Measurements from ENCODE around the gene IFRD2.
A peak's percentile ranks its signal among the peaks of the same experiment; 100 is the strongest.
"Not testable (repeated sequence)": the region's sequence is repeated elsewhere in the genome, so short reads cannot be mapped to it uniquely, and the experiment has no call there.

Gene IFRD2

GRCh38 chr3:50279255-50280016 is 12.8 kb downstream of the IFRD2 start:
- DNase-seq, result no peak

DNA sequence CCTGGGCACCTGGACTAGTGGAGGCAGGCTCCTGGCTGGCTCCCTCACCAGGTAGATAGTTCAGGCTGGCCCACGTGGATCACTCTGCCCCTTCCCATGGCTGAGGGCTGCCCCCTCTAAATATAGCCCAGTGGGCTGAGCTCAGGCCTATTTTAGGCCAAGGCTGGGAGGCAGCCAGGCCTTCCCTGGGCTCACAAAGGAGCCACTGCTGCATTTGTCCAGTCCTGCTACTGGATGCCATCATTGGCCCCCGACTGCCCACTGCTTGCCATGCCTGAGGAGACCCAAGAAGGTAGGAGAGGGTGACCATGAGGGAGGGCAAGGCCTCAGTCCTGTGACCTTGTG is 13.4 kb downstream of the IFRD2 start, which contains the start of gene LSMEM2:
LSMEM2 (plus strand) TSS at position 208 of the 345 bp plus-strand sequence; CDS start at position 235, 27 bp downstream.
- DNase-seq, result no peak

- no peak for DNase-seq
These were observed 13.9 kb downstream of the IFRD2 start for GRCh38 chr3:50278123-50278879.

DNA sequence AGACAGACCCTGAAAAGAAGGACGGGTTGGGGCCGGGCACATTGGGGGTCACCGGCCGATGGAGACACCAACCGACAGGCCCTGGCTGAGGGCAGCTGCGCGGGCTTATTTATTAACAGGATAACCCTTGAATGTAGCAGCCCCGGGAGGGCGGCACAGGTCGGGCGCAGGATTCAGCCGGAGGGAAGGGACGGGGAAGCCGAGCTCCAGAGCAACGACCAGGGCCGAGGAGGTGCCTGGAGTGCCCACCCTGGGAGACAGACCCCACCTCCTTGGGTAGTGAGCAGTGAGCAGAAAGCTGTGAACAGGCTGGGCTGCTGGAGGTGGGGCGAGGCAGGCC is 15.5 kb downstream of the IFRD2 start:
- DNase-seq, result no peak

DNA sequence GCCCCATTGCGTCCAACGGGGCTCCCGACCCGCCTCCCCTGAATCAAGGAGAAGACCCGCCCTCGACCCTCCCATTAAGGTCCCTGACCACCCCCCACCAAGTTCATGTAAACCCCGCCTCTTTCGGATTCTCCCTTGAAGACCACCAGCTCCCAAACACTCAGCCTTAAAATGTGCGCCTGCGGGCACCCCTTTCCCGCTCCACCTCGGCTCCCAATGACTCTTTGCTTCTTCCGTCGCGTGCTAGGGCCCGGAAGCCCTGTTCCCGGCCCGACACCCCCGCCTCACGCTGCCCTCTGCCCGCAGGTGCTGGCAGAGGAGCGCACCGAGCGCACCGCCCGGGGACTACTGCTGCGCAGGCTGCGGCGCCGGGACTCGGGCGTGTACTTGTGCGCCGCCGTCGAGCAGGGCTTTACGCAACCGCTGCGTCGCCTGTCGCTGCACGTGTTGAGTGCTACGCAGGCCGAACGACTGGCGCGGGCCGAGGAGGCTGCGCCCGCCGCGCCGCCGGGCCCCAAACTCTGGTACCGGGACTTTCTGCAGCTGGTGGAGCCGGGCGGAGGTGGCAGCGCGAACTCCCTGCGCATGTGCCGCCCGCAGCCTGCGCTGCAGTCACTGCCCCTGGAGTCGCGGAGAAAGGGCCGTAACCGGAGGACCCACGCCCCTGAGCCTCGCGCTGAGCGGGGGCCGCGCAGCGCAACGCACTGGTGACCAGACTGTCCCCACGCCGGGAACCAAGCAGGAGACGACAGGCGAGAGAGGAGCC is 16.1 kb downstream of the IFRD2 start:
- no peak for DNase-seq

DNA sequence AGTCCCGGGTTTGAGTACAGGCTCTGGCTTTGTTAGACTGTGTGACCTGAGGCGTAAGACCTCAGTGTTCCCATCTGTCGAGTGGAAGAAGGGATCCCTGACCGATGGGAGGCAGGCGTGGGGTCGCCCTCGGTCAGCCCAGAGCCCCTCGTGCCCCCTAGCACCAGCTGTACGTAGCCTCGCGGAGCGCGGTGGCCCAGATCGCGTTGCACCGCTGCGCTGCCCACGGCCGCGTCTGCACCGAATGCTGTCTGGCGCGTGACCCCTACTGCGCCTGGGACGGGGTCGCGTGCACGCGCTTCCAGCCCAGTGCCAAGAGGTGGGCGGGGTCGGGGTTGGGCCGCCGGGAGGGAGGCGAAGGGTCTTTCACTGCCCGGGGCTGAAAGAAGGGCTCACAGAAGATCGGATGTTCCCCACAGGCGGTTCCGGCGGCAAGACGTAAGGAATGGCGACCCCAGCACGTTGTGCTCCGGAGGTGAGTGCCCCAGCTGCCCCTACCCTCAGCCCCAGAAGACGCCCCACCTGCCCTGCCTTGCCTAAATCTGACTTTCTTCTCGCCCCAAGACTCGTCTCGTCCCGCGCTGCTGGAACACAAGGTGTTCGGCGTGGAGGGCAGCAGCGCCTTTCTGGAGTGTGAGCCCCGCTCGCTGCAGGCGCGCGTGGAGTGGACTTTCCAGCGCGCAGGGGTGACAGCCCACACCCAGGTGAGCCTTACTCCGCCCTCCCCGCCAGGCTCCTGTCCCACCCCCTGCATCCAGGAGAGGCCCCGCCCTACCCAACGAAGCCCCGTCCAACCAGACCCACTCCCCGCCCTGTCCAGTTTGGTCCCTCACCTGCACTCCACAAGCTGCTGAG is 16.9 kb downstream of the IFRD2 start:
- DNase-seq, result no peak

DNA sequence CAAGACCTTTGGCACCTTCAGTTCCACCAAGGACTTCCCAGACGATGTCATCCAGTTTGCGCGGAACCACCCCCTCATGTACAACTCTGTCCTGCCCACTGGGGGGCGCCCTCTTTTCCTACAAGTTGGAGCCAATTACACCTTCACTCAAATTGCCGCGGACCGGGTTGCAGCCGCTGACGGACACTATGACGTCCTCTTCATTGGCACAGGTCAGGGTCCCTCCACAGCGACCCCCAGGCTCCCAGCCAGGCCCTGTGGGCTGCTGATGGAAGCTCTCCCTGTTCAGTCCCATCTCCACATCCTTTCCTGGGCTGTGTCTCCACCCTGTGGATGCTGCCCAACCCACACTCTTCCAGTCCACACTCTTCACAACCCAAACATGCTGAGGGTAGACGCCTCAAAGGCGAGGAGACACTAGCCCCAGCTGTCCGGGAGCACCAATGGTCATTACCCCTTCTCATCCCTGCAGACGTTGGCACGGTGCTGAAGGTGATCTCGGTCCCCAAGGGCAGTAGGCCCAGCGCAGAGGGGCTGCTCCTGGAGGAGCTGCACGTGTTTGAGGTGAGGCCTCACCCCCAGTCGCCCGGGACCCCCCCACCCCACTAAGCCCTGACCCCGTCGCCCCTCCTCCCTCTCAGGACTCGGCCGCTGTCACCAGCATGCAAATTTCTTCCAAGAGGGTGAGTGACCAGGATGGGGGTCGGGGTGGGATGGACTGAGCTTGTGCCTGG is 17.7 kb downstream of the IFRD2 start:
- peak; percentile 38 for DNase-seq

DNA sequence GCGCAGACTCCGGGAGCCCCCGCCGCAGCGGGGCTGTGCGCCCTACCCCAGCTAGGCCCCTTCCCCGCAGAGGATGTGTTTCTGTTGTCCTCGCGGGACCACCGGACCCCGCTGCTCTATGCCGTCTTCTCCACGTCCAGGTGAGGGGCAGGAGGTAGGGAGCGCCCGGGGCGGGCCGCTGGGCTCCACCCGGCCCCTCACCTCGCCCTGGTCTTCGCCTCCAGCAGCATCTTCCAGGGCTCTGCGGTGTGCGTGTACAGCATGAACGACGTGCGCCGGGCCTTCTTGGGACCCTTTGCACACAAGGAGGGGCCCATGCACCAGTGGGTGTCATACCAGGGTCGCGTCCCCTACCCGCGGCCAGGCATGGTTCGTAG is 18.6 kb downstream of the IFRD2 start:
- DNase-seq, result no peak

GRCh38 chr3:50272911-50273688 is 19.1 kb downstream of the IFRD2 start:
- peak; percentile 54 for DNase-seq

DNA sequence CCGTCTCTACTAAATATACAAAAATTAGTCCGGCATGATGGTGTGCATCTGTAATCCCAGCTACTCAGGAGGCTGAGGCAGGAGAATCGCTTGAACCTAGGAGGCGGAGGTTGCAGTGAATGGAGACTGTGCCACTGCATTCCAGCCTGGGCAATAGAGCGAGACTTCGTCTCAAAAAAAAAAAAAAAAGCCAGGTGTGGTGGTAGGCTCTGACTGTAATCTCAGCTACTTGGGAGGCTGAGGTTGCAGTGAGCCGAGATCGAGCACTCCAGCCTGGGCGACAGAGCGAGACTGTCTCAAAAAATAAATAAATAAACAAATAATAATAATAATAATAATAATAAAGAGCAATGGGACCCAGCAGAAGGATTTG is 19.7 kb downstream of the IFRD2 start:
- DNase-seq, result not testable (repeated sequence)

GRCh38 chr3:50271314-50271936 is 20.8 kb downstream of the IFRD2 start:
- DNase-seq, result no peak

DNA sequence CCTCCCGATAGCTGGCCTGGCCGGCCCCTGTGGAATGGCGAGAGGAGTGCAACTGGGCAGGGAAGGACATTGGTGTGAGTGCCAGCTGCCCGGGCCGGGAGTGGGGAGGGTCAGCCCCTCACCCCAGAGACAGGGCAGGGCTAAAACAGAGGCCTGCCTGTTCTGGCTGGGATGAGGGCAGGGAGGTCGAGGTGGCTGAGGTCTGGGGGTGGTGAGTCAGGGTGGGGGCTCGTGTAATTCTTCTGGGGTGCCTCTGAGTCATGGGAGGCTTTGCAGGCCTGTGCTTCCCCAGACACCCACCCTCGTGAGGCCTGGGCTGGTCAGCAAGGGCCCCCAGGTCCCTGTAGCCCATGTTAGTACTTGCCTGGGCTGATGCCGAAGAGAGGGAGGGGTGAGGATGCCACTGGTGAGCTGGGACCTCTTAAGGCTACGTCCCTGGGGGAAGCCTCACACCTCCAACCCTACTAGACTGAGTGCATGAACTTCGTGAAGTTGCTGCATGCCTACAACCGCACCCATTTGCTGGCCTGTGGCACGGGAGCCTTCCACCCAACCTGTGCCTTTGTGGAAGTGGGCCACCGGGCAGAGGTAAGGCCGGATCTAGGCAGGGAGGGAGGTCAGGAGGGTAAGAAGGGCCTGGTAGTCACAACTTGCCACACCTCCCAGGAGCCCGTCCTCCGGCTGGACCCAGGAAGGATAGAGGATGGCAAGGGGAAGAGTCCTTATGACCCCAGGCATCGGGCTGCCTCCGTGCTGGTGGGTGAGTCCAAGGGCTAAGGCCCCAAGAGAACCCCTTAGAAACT is 21.6 kb downstream of the IFRD2 start:
- no peak for DNase-seq

DNA sequence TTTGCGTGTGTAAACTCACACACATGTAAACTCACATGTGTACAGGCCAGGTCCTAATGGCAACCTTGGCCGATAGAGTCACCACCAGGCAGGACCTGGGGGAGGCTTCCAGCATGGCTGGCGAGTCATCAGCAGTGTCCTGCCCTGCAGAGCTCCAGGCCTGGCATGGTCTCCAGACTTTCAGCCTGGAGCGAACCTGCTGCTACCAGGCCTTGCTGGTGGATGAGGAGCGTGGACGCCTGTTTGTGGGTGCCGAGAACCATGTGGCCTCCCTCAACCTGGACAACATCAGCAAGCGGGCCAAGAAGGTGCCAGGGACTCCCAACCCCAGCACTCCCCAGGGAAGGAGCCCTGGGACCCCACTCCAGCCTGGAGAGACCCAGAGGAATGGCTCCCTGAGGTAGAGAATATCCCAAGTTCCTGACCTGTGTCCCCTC is 22.2 kb downstream of the IFRD2 start:
- DNase-seq, result no peak

- DNase-seq, result no peak
These were observed 22.8 kb downstream of the IFRD2 start for GRCh38 chr3:50269460-50269859.

GRCh38 chr3:50268703-50269451 is 23.4 kb downstream of the IFRD2 start, which contains the start of gene SEMA3B:
Gene SEMA3B, plus strand, starts transcription at chr3:50269147. Its CDS starts 94 bp downstream, at chr3:50269241.
- no peak for DNase-seq

GRCh38 chr3:50268276-50268675 is 24.0 kb downstream of the IFRD2 start:
- no peak for DNase-seq

GRCh38 chr3:50267280-50267913 is 24.8 kb downstream of the IFRD2 start:
- DNase-seq, result no peak

- no peak for DNase-seq
These were observed 25.4 kb downstream of the IFRD2 start for GRCh38 chr3:50266836-50267235.

Data from NCI-H1105 treated with DMSO at 0.1 percent for 48 hours (cell line).